T-helper 2 cell treated with Interferon-gamma antibody and Interleukin-4, amounts not matched to agents 100 ng/mL and 5 ng/mL, for 36 hours (primary cell): ENCODE measurements around the gene TRAF4. TPM values are rescaled to one million over a fixed set of nuclear protein-coding genes. Genes with fewer than 3 reads are reported as not detected.
"Not testable (repeated sequence)": the region's sequence is repeated elsewhere in the genome, so short reads cannot be mapped to it uniquely, and the experiment has no call there.

Experiments
- intact Hi-C: fragments of 100-400 bp; cut with micrococcal nuclease; formaldehyde crosslinking; loops from one replicate; pipeline ENCODE4 v1.15.1; 2023
- total RNA-seq: library from RNA; stranded (reverse); gene quantifications from 2 replicates; pipeline ENCODE4 v1.2.3, GENCODE V29; 2022

TRAF4 gene
- total RNA-seq, 1 donor from 2014 or later, result 49.1 TPM

GRCh38 chr17:28765038-28765437 lies 21.2 kb downstream of the TRAF4 start:
- intact Hi-C loops, result no loop called here

- intact Hi-C loops, result no loop called here
These were observed 29.9 kb downstream of the TRAF4 start for GRCh38 chr17:28773736-28774135.

GRCh38 chr17:28774206-28774605 lies 30.4 kb downstream of the TRAF4 start:
- intact Hi-C loops, result no loop called here

GRCh38 chr17:28777178-28777577 lies 33.4 kb downstream of the TRAF4 start:
- intact Hi-C loops, result no loop called here

GRCh38 chr17:28779601-28780000 lies 35.8 kb downstream of the TRAF4 start:
- intact Hi-C loops, result not testable (repeated sequence)

GRCh38 chr17:28783161-28783560 lies 39.4 kb downstream of the TRAF4 start:
- intact Hi-C loops, result no loop called here

GRCh38 chr17:28788100-28788499 lies 44.3 kb downstream of the TRAF4 start:
- intact Hi-C loops, result no loop called here

GRCh38 chr17:28792877-28793661 lies 49.3 kb downstream of the TRAF4 start:
- intact Hi-C loops, result no loop called here

GRCh38 chr17:28794846-28795441 lies 51.1 kb downstream of the TRAF4 start:
- intact Hi-C loops, result not testable (repeated sequence)

GRCh38 chr17:28796062-28796461 lies 52.3 kb downstream of the TRAF4 start:
- intact Hi-C loops, result no loop called here

Other genes starting within 250 kb of the TRAF4 start
- not detected in 2 replicates for gene FOXN1, start 237.7 kb upstream of the TRAF4 start, total RNA-seq
- 43.5 and 47.8 TPM in 2 replicates for gene UNC119, start 191.4 kb upstream of the TRAF4 start, total RNA-seq
- gene PIGS, start 172.5 kb upstream of the TRAF4 start, total RNA-seq, result 59.9 and 66.6 TPM in 2 replicates
- gene ALDOC, start 167.1 kb upstream of the TRAF4 start, total RNA-seq, result 94.6 and 103 TPM in 2 replicates
- 125 and 128 TPM in 2 replicates for gene SPAG5, start 145.0 kb upstream of the TRAF4 start, total RNA-seq
- 27.2 and 31.1 TPM in 2 replicates for gene RSKR, start 129.8 kb upstream of the TRAF4 start, total RNA-seq
- 161 and 163 TPM in 2 replicates for gene BLTP2, start 98.9 kb upstream of the TRAF4 start, total RNA-seq
- 42.4 and 44.5 TPM in 2 replicates for gene SDF2, start 82.1 kb upstream of the TRAF4 start, total RNA-seq
- 83.8 and 84.3 TPM in 2 replicates for gene SUPT6H, start 81.8 kb upstream of the TRAF4 start, total RNA-seq
- 5.9 and 6.9 TPM in 2 replicates for gene PROCA1, start 32.1 kb upstream of the TRAF4 start, total RNA-seq
- gene RAB34, start 26.1 kb upstream of the TRAF4 start, total RNA-seq, result 9.8 and 10.4 TPM in 2 replicates
- 1,892 and 1,893 TPM in 2 replicates for gene RPL23A, start 24.0 kb upstream of the TRAF4 start, total RNA-seq
- 1.7 and 3.2 TPM in 2 replicates for gene TLCD1, start 17.8 kb upstream of the TRAF4 start, total RNA-seq
- 5.5 and 7.3 TPM in 2 replicates for gene NEK8, start 15.2 kb upstream of the TRAF4 start, total RNA-seq
- gene FAM222B, start 98.8 kb downstream of the TRAF4 start, total RNA-seq, result 16.3 and 17.4 TPM in 2 replicates
- 45.1 and 47.8 TPM in 2 replicates for gene ERAL1, start 111.0 kb downstream of the TRAF4 start, total RNA-seq
- gene FLOT2, start 153.7 kb downstream of the TRAF4 start, total RNA-seq, result 207 and 212 TPM in 2 replicates
- 25.7 and 30.5 TPM in 2 replicates for gene DHRS13, start 159.1 kb downstream of the TRAF4 start, total RNA-seq
- gene PHF12, start 207.5 kb downstream of the TRAF4 start, total RNA-seq, result 61.0 and 72.0 TPM in 2 replicates